Tibial nerve (tissue), 4 donors: ENCODE results near the gene ELMO1. TPM values are rescaled to one million over a fixed set of nuclear protein-coding genes. Genes with fewer than 3 reads are reported as not detected.
A peak's percentile ranks its signal among the peaks of the same experiment; 100 is the strongest.

Source experiments
- DNase-seq, 2 donors: peaks; one replicate each; pipeline ENCODE4 v3.0.0-alpha.2; 2019; ENCODE audit warnings: low spot score in 2 of 2
- H3K27ac ChIP-seq, 4 donors: fragments of 200-600 bp; sonication (generic) in 3 of 4; one replicate each; pipeline ENCODE4 v1.5.1; 2017 to 2019; ENCODE audit warnings: mild to moderate bottlenecking in 1 of 4
- H3K27me3 ChIP-seq, 2 donors: fragments of 200-600 bp; sonication (generic) in 1 of 2; one replicate each; pipeline versions ENCODE4 v1.5.1 to v1.6.0; 2017 to 2019
- H3K36me3 ChIP-seq, 3 donors: fragments of 200-600 bp; sonication (generic); one replicate each; pipeline ENCODE4 v1.5.1; 2018 to 2019
- H3K4me1 ChIP-seq, 4 donors: fragments of 200-600 bp; sonication (generic) in 3 of 4; one replicate each; pipeline ENCODE4 v1.5.1; 2017 to 2019
- H3K4me3 ChIP-seq, 4 donors: fragments of 200-600 bp; sonication (generic) in 3 of 4; one replicate each; pipeline ENCODE4 v1.5.1; 2017 to 2019; ENCODE audit warnings: mild to moderate bottlenecking in 1 of 4, moderate library complexity in 1 of 4
- H3K9me3 ChIP-seq, 4 donors: fragments of 200-600 bp; sonication (generic) in 3 of 4; one replicate each; pipeline ENCODE4 v1.5.1; 2017 to 2019
- EP300 ChIP-seq, 2 donors: sonication (generic); formaldehyde crosslinking; IDR thresholded peaks; one replicate each; pipeline ENCODE4 v1.6.1; 2017; ENCODE audit warnings: antibody characterized with exemption in 2 of 2, mild to moderate bottlenecking in 1 of 2
- POLR2A ChIP-seq, 2 donors: fragments of 450-650 bp; IDR thresholded peaks; one replicate each; pipeline ENCODE4 v1.6.1; 2017; ENCODE audit warnings: antibody characterized with exemption in 2 of 2, mild to moderate bottlenecking in 2 of 2, moderate library complexity in 2 of 2
- WGBS, 2 donors: methylation state at CpG; one replicate each; pipeline ENCODE4 v1.1.5; 2018; 5-methylcytosine and 5-hydroxymethylcytosine counted together
- total RNA-seq, 4 donors: library from RNA; depleted of rRNA; stranded (reverse); fragments of >200 nt; gene quantifications; one replicate each; pipeline ENCODE4 v1.1.0, GENCODE V29; 2016
- TF ChIP-seq, protein P1 (sequence below), 5 experiments: fragments of 200-600 bp in 3 of 5; fragments of 450-650 bp in 2 of 5; sonication (generic) in 3 of 5; IDR thresholded peaks; one replicate each; pipeline ENCODE4 v1.5.1; 2016 to 2019; ENCODE audit warnings: antibody characterized with exemption in 5 of 5, mild to moderate bottlenecking in 3 of 5, moderate library complexity in 2 of 5

The ELMO1 gene
- total RNA-seq, 4 donors from 2014 or later: 196 to 328 (median 268) TPM

DNA sequence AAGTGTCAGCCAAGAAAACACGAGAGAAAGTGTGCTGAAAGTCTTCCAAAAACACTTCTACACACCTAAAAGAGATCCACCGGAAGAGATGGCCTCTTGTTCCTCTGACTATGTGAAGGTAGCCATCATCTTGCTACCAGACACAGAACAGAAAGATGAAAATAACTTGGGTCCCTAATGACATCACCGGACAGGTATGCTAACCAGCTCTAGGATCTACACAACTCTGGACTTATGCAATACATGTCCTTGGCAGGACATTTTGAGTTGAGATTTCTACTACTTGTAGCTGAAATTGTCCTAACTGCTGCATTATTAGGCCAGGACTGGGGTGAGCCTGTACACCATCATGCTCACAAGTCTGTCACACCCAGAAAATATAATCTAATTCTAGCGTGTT is 358.7 kb downstream of the ELMO1 start:
- H3K36me3 ChIP-seq: peaks cover 0 to 12% (median 0%) of the 10 kb centered on the region in 3 donors
- H3K27me3 ChIP-seq: no peaks in the 10 kb centered on the region
- WGBS, 2 donors: 85 to 87% methylated on average over 4 of the region's 4 CpGs
- no peak overlapping the region for H3K4me3 ChIP-seq
- peak in 1 of 2 donors; percentile 50 for DNase-seq
- H3K4me1 ChIP-seq: peaks cover 0 to 16% (median 4%) of the 10 kb centered on the region in 4 donors
- H3K9me3 ChIP-seq: no peaks in the 10 kb centered on the region
- TF ChIP-seq POLR2A (IDR thresholded peaks at IDR 0.05) (no peak), EP300 (IDR thresholded peaks at IDR 0.05) (peak in 1 of 2 donors; percentile 53)
- TF ChIP-seq, protein P1, sequence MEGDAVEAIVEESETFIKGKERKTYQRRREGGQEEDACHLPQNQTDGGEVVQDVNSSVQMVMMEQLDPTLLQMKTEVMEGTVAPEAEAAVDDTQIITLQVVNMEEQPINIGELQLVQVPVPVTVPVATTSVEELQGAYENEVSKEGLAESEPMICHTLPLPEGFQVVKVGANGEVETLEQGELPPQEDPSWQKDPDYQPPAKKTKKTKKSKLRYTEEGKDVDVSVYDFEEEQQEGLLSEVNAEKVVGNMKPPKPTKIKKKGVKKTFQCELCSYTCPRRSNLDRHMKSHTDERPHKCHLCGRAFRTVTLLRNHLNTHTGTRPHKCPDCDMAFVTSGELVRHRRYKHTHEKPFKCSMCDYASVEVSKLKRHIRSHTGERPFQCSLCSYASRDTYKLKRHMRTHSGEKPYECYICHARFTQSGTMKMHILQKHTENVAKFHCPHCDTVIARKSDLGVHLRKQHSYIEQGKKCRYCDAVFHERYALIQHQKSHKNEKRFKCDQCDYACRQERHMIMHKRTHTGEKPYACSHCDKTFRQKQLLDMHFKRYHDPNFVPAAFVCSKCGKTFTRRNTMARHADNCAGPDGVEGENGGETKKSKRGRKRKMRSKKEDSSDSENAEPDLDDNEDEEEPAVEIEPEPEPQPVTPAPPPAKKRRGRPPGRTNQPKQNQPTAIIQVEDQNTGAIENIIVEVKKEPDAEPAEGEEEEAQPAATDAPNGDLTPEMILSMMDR (IDR thresholded peaks at IDR 0.05): no peak
- no peak overlapping the region for H3K27ac ChIP-seq

DNA sequence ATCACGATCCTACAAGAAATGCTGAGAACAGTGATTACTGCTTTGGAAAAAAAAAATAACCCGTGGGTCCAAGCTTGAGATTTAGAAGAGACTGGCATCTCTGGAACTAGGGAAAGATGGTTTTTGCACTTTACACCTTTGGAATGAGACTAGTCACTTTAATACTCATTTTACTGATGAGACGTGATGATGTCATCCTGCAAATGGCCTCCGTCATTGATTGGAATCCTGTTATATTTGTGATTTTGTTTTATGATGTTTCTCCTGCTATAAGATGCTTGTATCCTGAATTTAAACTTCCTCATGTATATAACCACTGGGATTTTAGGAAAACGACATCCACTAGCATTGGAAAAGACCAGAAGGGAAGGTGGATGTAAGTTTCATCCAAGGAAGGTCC is 363.1 kb downstream of the ELMO1 start:
- H3K9me3 ChIP-seq: no peaks in the 10 kb centered on the region
- H3K27ac ChIP-seq: no peak overlapping the region
- 88 to 90% methylated on average over 5 of the region's 5 CpGs for WGBS, 2 donors
- peaks cover 0 to 48% (median 8%) of the 10 kb centered on the region in 4 donors for H3K4me1 ChIP-seq
- TF ChIP-seq EP300 (IDR thresholded peaks at IDR 0.05): no peak
- TF ChIP-seq, protein P1 (IDR thresholded peaks at IDR 0.05): no peak
- H3K36me3 ChIP-seq: no peaks in the 10 kb centered on the region
- no peak for DNase-seq
- H3K27me3 ChIP-seq: no peaks in the 10 kb centered on the region
- H3K4me3 ChIP-seq: no peak overlapping the region

DNA sequence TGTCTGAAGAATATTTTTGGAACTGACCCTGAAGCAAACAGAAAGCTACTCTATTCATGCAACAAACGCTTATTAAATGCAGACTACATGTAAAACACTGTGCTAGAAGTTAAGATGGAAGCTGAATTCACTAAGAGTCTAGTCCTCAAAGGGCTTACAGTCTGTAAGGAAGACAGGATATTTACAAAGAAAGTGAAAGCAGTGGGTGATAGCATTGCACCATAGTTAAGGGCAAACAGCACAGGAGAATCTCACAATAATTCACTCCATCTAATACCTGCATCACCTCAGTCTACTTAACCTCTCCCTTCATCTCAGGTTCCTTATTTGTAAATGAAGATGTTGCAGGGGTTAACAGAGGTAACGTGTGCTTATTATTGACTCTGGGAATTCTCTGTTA is 364.4 kb downstream of the ELMO1 start:
- DNase-seq: no peak
- H3K9me3 ChIP-seq: no peaks in the 10 kb centered on the region
- TF ChIP-seq, protein P1 (IDR thresholded peaks at IDR 0.05): no peak
- TF ChIP-seq POLR2A (IDR thresholded peaks at IDR 0.05) (no peak), EP300 (IDR thresholded peaks at IDR 0.05) (no peak)
- H3K4me3 ChIP-seq: no peak overlapping the region
- peak overlapping the region in 2 of 4 donors; percentile 52 to 83 for H3K27ac ChIP-seq
- H3K4me1 ChIP-seq: peaks cover 0 to 39% (median 7%) of the 10 kb centered on the region in 4 donors
- H3K27me3 ChIP-seq: no peaks in the 10 kb centered on the region
- 56 to 59% methylated on average over 2 of the region's 2 CpGs for WGBS, 2 donors
- no peaks in the 10 kb centered on the region for H3K36me3 ChIP-seq

DNA sequence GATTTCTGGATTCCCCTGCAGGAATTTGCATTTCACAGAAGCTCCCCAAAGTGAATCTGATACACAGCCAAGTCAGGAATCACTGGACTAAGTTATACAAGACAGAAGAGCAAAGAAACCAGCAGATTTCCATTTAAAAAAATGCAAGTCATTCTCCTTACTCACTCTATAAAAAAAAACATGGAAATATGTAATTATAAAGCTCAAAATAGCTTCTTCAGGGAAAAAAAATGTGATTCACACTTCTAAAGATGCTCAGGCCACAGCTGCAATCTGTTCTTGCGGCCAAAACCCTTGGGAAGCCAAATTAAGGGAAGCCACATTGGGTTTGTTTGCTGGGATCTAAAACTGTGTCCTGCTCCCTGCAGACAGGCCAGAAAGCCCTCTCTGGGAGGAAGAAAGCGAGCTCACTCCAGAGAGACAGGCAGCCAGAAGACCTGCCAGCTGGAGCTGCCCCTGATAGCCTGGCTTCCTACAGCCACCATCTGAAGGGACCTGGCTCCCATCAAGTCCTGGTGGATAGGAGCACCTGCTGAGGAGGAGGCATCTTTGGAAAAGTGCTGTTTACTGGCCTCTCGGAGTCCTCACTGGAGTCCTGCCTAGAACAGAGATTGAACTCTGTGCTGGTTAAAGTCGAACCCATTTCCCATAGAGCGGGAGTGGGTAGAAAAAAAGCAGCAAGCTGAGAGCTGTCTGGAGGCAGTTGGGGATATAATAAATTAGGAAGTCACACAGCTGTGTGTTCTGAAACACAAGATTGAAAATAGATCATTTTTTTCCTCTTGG is 365.2 kb downstream of the ELMO1 start:
- no peaks in the 10 kb centered on the region for H3K9me3 ChIP-seq
- H3K27me3 ChIP-seq: no peaks in the 10 kb centered on the region
- H3K4me1 ChIP-seq: peaks cover 0 to 39% (median 7%) of the 10 kb centered on the region in 4 donors
- peak overlapping the region in 2 of 4 donors; percentile 52 to 83 for H3K27ac ChIP-seq
- no peak overlapping the region for H3K4me3 ChIP-seq
- H3K36me3 ChIP-seq: no peaks in the 10 kb centered on the region
- WGBS, 2 donors: 56 to 67% methylated on average over 5 of the region's 5 CpGs
- peak in 1 of 2 donors; percentile 30 for DNase-seq
- no peak for TF ChIP-seq POLR2A (IDR thresholded peaks at IDR 0.05)
- peak in 1 of 2 donors; percentile 7 for TF ChIP-seq EP300 (IDR thresholded peaks at IDR 0.05)

DNA sequence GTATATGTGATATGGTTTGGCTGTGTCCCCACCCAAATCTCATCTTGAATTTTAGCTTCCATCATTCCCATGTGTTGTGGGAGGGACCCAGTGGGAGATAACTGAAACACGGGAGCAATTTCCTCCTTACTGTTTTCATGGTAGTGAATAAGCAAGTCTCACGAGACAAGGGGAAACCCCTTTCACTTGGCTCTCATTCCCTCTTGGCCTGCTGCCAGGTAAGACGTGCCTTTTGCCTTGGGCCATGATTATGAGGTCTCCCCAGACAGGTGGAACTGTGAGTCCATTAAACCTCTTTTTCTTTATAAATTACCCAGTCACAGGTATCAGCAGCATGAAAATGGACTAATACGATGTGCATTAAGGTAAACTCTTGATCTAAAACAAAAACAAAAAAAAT is 367.2 kb downstream of the ELMO1 start:
- Histone ChIP-seq H3K27ac (no peak overlapping the region), H3K4me1 (peaks cover 0 to 39% (median 7%) of the 10 kb centered on the region in 4 donors), H3K9me3 (no peaks in the 10 kb centered on the region), H3K27me3 (no peaks in the 10 kb centered on the region), H3K4me3 (no peak overlapping the region), H3K36me3 (peaks cover 0 to 8% (median 0%) of the 10 kb centered on the region in 3 donors)
- DNase-seq: peak in 1 of 2 donors; percentile 20
- 26 to 27% methylated on average over 4 of the region's 4 CpGs for WGBS, 2 donors
- TF ChIP-seq EP300 (IDR thresholded peaks at IDR 0.05) (peak in 1 of 2 donors; percentile 25), POLR2A (IDR thresholded peaks at IDR 0.05) (no peak)

DNA sequence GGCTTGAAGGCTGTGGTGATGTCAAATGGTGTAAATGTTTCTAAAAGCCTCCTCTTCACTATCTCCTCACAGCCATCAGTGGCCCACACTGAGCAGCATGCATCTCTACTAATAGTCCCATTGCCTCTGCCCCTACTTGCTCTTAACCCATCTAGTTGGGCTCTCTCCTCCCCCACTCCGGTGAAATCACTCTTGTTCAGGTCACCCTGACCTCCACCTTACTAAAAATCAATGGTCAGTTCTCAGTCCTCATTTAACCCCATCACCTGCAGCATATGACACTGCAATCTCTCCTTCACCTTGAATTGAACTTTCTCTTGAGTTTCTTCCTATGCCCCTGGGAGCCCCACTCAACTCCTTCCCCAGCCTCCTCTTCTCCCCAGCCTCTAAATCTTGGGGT is 369.2 kb downstream of the ELMO1 start:
- Histone ChIP-seq H3K36me3 (peaks cover 0 to 8% (median 0%) of the 10 kb centered on the region in 3 donors), H3K4me1 (peaks cover 0 to 26% (median 2%) of the 10 kb centered on the region in 4 donors), H3K4me3 (no peak overlapping the region), H3K9me3 (no peaks in the 10 kb centered on the region), H3K27me3 (no peaks in the 10 kb centered on the region), H3K27ac (no peak overlapping the region)
- 72 to 100% methylated on average over 1 of the region's 1 CpG for WGBS, 2 donors
- DNase-seq: no peak
- TF ChIP-seq POLR2A (IDR thresholded peaks at IDR 0.05) (no peak), EP300 (IDR thresholded peaks at IDR 0.05) (no peak)
- TF ChIP-seq, protein P1 (IDR thresholded peaks at IDR 0.05): no peak
